T-helper 9 cell (primary cell): ENCODE measurements around the gene FMNL2.

ENCODE experiments used
- DNase-seq: peaks from one replicate; pipeline ENCODE4 v3.0.0-alpha.2; 2020

Gene FMNL2

DNA sequence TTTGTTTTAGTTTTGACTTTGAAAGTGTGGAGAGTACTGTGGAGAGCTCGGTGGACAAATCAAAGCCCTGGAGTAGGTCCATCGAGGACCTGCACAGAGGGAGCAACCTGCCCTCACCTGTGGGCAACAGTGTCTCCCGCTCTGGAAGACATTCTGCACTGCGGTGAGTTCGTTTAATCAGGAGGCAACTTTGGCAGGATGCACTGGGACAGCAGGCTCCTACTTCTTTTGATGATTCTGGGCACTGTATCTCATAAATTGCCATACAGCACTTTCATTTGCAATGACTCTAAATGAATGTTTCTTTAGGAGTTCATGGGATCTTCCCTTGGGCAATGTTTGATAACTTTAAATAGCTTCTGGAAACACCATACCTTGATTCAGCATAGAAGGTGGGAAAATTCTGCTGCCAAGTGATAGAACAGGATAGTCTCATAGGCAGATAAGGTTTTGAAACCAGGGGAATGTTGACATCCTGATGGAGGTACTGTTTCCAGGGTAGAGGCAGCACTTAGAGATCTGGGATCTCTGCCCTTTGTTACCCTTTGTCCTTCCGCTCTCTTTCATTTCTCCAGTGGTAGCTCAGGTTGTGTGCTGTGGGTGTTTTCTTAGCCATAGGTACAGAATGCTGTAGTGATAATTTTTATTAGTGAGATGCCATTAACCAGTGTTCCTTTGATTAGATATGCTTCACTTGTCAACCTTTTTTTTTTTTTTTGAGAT, 226.1 kb downstream of the FMNL2 start:
- no peak for DNase-seq

- no peak for DNase-seq
Observed at GRCh38 chr2:152562198-152562884, 227.4 kb downstream of the FMNL2 start.

DNA sequence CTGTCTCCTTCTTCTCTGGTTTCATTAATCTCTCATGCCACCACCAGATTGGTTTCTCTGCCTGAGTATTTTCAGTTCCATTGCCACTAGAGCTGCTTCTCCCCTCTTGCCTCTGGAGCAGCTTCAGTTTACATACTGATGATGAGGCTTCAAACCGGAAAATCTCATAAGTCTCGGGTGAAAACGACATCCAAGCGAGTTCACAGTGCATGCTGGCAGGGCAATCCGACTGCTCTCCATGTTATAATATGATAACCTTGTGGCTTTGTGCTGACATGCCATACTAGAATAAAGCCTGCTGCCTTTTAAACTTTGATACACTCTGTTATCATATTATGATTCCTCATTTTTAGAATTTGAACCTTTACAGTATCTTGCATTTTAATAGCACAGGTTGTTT, 228.8 kb downstream of the FMNL2 start:
- DNase-seq, result no peak

DNA sequence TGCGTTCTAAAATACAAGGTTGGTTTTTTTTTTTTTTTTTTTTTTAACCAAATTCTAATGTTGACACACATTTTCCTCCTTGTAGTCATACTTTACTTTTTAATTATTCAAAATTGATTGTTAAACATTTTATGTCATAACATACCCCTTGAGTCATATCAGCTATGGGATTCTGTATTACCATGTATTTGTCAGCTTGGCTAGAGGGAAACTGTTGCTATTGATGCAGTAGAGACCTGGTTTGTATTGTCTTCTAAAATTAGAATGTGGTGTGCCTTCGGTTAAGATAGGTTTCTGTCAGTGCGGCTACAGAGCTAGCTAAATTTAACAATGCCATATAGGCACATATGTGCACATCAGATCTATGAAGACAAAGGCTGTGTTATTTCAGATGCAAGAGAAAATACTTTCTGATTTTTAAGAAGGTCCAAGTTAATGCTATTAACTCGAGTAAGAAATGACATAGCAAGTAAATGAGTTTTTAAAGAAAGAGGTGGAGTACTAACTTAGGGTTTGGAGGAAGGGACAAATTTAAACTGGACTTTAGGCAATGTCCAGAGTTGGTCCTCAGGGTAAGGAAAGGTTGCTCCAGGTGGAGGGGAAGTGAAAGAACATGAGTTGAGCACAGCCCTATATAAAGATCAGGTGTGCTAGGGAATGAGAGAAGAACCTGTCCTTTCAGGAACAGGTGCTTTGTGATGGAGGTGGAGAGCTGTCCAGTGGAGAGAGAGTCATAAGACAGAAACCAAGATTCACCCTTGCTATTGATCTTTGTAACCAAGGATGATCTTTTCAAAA, 230.0 kb downstream of the FMNL2 start:
- DNase-seq, result no peak

GRCh38 chr2:152565884-152566727, 231.1 kb downstream of the FMNL2 start:
- no peak for DNase-seq

GRCh38 chr2:152566728-152567069, 231.7 kb downstream of the FMNL2 start:
- DNase-seq, result no peak

DNA sequence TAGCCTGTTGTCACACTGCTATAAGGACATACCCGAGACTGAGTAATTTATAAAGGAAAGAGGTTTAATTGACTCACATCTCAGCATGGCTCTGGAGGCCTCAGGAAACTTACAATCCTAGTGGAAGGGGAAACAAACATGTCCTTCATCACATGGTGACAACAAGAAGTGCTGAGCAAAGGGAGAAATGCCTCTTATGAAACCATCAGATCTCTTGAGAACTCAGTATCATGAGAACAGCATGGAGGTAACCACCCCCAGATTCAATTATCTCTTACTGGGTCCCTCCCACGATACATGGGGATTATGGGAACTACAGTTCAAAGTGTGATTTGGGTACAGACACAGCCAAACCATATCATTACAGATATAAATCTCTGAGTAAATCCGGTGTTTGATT, 233.6 kb downstream of the FMNL2 start:
- DNase-seq, result no peak

GRCh38 chr2:152569186-152569585, 234.2 kb downstream of the FMNL2 start:
- no peak for DNase-seq

GRCh38 chr2:152571048-152571766, 236.2 kb downstream of the FMNL2 start:
- DNase-seq, result no peak

- no peak for DNase-seq
Observed at GRCh38 chr2:152572031-152572430, 237.1 kb downstream of the FMNL2 start.

GRCh38 chr2:152573168-152573567, 238.2 kb downstream of the FMNL2 start:
- no peak for DNase-seq

GRCh38 chr2:152577579-152577978, 242.6 kb downstream of the FMNL2 start:
- DNase-seq, result no peak

DNA sequence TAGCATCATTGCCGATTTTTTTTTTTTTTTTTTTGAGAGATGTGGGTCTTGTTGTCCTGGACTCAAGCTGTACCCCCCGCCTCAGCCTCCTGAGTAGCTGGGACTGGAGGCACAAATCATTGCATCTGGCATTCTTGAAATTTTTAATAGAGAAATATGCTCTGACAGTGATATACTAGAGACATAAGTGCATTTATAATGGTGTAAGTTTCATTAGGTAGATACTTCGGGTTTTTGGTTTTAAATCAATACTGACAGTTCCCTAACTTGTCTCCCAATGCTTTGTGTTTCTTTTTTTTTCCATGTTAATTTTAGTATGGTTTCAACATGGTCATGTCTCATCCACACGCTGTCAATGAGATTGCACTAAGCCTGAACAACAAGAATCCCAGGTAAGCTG, 243.6 kb downstream of the FMNL2 start:
- DNase-seq, result no peak

GRCh38 chr2:152580714-152581113, 245.7 kb downstream of the FMNL2 start:
- no peak for DNase-seq

DNA sequence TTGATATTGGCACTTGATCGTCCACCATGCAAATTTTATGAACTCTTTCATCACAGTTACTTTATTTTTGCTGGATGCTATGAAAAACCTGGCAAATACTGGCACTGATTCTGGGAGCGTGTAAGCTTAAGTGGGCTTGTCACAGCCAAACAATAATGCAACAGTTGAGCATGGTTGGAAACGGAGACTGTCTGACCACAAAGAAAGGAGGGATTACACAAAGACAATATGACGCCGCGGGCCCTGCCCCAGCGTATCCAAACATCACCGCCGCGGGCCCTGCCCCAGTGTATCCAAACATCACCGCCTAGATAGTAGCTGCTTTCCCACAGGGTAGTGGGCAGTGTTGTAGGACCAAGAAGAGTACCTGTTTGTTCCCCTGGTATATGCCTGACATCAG, 246.4 kb downstream of the FMNL2 start:
- DNase-seq, result no peak

DNA sequence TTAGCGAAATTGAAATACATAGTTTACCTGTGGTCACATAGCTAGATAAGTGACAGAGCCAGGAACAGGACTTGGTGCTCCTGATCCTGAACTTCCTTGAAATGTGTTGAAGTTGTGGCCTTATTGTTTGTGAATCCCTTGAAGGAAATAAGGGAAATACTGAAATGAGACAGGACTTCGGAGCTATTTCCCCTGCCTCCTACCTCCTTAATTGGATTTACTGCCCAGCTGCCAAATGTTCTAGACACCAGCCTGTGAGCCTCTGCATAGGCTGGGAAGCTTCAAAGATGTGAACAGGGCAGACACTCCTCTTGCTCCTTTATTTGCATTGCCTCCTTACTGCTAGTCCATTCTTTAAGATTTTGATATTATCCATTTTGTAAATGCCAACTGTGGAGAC, 247.1 kb downstream of the FMNL2 start:
- DNase-seq, result no peak

DNA sequence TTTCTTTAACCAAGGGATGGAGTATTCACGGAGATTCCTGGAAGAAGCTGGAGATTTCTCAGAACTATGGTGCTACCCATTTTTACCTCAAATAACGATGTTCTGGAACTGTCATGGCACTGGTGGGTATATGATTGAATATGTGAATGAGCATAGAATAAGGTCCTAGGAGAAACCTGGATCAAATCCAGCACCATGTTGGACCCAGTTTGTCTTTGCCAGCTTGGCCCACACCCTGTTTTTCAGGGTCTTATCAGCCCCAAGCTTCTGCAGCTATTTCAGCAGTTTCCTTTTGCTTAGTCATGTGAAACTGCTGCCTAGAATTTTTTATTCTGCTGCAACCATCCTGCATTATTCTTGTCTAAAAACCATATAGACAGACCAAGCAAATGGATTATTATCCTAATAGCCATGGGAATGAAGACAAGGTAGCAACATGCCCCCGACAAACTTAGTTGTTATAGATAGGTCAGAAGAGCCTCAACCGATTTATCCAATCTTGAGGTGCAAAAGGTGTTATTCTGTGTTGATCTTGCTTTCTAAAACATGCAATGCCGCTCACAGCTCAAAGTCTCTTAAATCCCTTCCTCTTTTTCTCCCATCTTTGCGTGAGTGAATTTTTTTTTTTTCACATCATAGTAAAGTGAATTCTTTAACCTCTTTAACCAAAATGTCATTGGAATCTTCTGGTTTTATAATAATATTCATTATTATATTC, 248.7 kb downstream of the FMNL2 start:
- no peak for DNase-seq

GRCh38 chr2:152584301-152584700, 249.3 kb downstream of the FMNL2 start:
- DNase-seq, result no peak

- DNase-seq, result no peak
Observed at GRCh38 chr2:152585830-152586484, 251.0 kb downstream of the FMNL2 start.

DNA sequence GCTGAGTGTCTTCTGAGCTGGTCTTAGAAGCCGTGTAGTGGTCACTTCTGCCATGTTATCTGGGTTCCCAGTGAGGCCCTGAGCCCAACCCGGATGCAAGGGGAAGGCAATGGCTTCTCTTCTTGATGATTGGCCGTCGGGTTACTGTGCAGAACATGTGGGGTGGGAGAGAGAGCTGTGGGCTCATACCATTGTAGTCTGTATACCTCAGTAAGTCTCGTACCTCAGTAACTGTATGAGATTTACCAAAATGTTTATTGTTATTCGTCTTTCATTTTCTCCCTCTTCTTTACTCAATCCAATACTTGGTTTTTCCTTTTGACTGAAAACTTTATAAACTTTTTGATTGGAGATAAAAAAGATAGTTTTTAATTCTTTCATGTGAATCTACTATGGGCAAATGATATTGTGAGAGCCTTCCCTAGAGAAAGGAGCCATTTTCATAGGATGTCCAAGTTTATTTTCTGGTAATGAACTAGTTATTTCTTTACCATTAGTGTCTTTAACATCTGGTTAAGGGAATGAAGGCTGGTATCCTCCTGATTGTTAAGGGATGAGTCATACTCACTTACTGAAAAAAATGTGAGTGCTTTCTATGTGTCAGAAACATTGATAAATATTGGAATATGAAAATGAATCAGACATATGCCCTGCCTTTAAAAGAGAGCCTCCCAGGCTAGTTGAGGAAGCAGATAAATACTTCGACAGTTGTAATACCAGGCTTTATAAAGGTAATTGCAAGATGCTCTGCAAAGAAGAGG, 252.4 kb downstream of the FMNL2 start:
- no peak for DNase-seq
